ENCODE data around the gene C1QTNF7.
A peak's percentile ranks its signal among the peaks of the same experiment; 100 is the strongest.

C1QTNF7 gene

DNA sequence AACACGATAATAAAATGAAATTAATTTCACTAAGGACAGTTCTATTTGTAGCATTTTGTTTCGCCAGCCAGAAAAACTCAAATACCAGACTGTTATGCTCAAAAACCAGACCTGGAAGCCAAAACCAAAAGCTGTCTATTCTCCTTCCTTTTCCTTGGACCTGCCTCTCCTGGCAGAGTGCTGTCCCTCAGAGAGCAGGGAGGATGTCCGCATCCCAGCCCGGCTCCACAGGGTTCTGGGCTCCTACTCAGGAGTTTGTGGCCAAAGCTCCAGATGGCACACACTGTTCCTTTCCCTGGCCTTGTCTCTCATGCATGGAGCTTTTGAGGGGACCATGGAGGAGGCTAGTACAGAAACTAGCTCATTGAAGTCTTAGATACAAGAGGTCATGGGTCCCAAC lies 41.9 kb upstream of the C1QTNF7 start:
- TF ChIP-seq, protein P1, sequence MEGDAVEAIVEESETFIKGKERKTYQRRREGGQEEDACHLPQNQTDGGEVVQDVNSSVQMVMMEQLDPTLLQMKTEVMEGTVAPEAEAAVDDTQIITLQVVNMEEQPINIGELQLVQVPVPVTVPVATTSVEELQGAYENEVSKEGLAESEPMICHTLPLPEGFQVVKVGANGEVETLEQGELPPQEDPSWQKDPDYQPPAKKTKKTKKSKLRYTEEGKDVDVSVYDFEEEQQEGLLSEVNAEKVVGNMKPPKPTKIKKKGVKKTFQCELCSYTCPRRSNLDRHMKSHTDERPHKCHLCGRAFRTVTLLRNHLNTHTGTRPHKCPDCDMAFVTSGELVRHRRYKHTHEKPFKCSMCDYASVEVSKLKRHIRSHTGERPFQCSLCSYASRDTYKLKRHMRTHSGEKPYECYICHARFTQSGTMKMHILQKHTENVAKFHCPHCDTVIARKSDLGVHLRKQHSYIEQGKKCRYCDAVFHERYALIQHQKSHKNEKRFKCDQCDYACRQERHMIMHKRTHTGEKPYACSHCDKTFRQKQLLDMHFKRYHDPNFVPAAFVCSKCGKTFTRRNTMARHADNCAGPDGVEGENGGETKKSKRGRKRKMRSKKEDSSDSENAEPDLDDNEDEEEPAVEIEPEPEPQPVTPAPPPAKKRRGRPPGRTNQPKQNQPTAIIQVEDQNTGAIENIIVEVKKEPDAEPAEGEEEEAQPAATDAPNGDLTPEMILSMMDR (IDR thresholded peaks at IDR 0.05; ENCODE audit: insufficient read depth, low read depth, low read length, missing control alignments): no peak
- DNase-seq (ENCODE audit: low read depth): no peak
- H3K4me3 ChIP-seq (ENCODE audit: low read depth, low read length): no peak overlapping the region

- DNase-seq (ENCODE audit: low read depth): no peak
- TF ChIP-seq, protein P1 (IDR thresholded peaks at IDR 0.05; ENCODE audit: insufficient read depth, low read depth, low read length, missing control alignments): no peak
- H3K4me3 ChIP-seq (ENCODE audit: low read depth, low read length): no peak overlapping the region
These were observed 37.3 kb upstream of the C1QTNF7 start for GRCh38 chr4:15390494-15390893.

GRCh38 chr4:15392053-15392805 lies 35.6 kb upstream of the C1QTNF7 start:
- TF ChIP-seq, protein P1 (IDR thresholded peaks at IDR 0.05; ENCODE audit: insufficient read depth, low read depth, low read length, missing control alignments): no peak
- no peak for DNase-seq (ENCODE audit: low read depth)
- H3K4me3 ChIP-seq (ENCODE audit: low read depth, low read length): no peak overlapping the region

DNA sequence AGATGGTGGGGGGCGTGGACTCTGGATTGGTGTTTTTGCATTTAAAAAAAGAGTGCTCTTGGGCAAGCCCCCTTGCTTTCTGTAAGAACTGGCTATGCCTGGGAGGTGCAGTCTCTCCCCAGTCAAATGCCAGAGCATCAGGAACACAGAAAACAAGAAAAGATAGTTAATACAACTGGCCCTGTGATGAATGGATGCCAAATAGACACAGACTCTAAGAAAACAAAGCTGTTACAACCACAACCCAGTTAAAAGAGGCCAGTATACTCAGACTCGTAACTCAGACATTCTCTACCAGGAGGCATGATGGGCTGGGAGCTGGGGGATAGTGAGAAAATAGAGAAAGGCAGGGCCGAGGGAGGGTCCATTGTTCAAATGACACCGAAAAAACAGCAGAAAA lies 32.5 kb upstream of the C1QTNF7 start:
- no peak for DNase-seq (ENCODE audit: low read depth)
- no peak overlapping the region for H3K4me3 ChIP-seq (ENCODE audit: low read depth, low read length)
- TF ChIP-seq, protein P1 (IDR thresholded peaks at IDR 0.05; ENCODE audit: insufficient read depth, low read depth, low read length, missing control alignments): no peak

DNA sequence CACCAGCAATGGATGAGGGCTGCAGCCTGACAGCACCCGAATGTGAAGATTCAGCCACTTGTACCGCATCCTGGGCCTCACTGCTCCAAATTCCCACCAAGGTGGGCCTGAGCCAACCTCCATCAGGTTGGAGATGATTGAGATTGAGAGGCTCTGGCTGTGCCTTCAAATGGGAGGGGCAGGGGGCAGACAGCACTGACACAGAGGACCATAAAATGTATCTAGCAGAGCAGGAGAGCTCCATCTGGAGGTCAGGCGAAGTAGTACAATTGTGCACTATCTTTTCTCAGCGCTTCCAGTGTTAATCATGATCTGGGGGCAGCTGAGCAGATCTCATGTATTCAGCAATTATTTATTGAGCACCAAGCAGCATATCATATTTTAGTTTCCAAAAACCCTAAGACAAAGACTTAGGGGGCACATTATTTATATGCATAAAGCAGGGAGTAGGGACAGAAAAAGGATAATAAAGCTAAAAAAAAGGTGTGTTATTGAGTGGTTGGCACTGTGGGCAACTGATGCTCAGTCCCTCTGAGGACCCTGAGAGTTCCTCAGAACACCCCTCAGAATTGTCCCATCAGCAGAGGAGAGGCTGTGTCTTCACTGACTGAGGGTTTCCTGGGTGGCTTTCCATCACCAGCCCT lies 31.6 kb upstream of the C1QTNF7 start:
- peak; percentile 69 for DNase-seq (ENCODE audit: low read depth)
- no peak overlapping the region for H3K4me3 ChIP-seq (ENCODE audit: low read depth, low read length)
- TF ChIP-seq, protein P1 (IDR thresholded peaks at IDR 0.05; ENCODE audit: insufficient read depth, low read depth, low read length, missing control alignments): peak; percentile 78

DNA sequence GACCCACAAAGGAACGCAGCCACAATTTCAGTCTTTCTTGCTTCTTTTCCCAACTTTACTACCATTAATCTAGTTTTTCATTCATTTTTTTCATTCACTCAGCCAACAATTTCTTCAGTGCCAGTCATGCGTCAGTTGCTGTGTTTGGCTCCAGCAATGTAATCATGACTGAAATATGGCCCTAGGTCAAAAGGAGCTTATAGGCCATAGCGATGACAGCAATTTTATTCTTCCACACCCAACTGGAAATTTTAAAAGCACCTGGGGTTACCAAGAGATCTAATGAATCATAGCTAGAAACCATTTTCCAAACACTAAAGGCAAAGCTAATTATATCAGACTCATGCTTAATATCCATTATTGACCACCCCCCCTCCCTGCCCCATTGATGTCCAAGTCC lies 29.8 kb upstream of the C1QTNF7 start:
- H3K4me3 ChIP-seq (ENCODE audit: low read depth, low read length): no peak overlapping the region
- TF ChIP-seq, protein P1 (IDR thresholded peaks at IDR 0.05; ENCODE audit: insufficient read depth, low read depth, low read length, missing control alignments): no peak
- no peak for DNase-seq (ENCODE audit: low read depth)

Data from GM12865 (cell line).